ENCODE results near the gene PSMD11.

- TF ChIP-seq CTCF (IDR thresholded peaks at IDR 0.05) (no peak), POLR2A (IDR thresholded peaks at IDR 0.05) (no peak)
Measured at GRCh38 chr17:32497431-32498205, 53.3 kb downstream of the PSMD11 start.

Data from right lobe of liver (tissue), 4 donors.